K562 (cell line): ENCODE data around the gene PRSS12. TPM values are rescaled to one million over a fixed set of nuclear protein-coding genes. Genes with fewer than 3 reads are reported as not detected.

Source experiments
- BMI1 ChIP-seq: fragments of 150-350 bp; IDR thresholded peaks from 2 replicates; pipeline ENCODE4 v1.6.1; 2014; ENCODE audit warnings: low read length
- PHF8 ChIP-seq: fragments of 200-600 bp; sonication (generic); IDR thresholded peaks from 2 replicates; pipeline ENCODE4 v1.6.1; 2012; ENCODE audit warnings: mixed run types, mild to moderate bottlenecking, inconsistent platforms, low read length, moderate library complexity, borderline replicate concordance
- ZBED1 ChIP-seq: IDR thresholded peaks from 2 replicates; pipeline ENCODE4 v1.6.1; 2014
- polyA plus RNA-seq, 8 experiments: library from polyadenylated mRNA; depleted of rRNA in 4 of 8; stranded (reverse) in 5 of 8; unstranded in 3 of 8; fragments of >200 nt; fragmentation: Nextera tagmentation in 2 of 8; fragmentation: Illumina TruSeq in 1 of 8; extraction: Ambion mirVana in 2 of 8; extraction: Trizol in 1 of 8; gene quantifications; 2 replicates each; pipeline versions ENCODE4 v1.2.1 to v1.2.3, GENCODE V29; 2011 to 2014; ENCODE audit warnings: inconsistent platforms in 1 of 8, missing spikeins in 1 of 8
- total RNA-seq, 7 experiments: library from RNA; depleted of rRNA in 6 of 7; stranded (reverse); fragments of >200 nt in 6 of 7; fragmentation: Illumina TruSeq in 2 of 7; extraction: Trizol in 2 of 7; gene quantifications; 2 replicates each; pipeline versions ENCODE4 v1.2.1 to v1.2.3, GENCODE V29; 2011 to 2021; ENCODE audit warnings: low replicate concordance in 1 of 7
- TF ChIP-seq, protein P1 (sequence below), 2 experiments: fragments of 450-650 bp; formaldehyde crosslinking in 1 of 2; IDR thresholded peaks; 2 replicates each; pipeline versions ENCODE4 v1.4.0 to v1.6.1; 2014 to 2020; ENCODE audit warnings: mild to moderate bottlenecking in 2 of 2, borderline replicate concordance in 1 of 2, low read depth in 1 of 2
- TF ChIP-seq, protein P2 (sequence below), 2 experiments: fragments of 450-650 bp; IDR thresholded peaks; 2 replicates each; pipeline ENCODE4 v1.6.1; 2016
- TF ChIP-seq, protein P3 (sequence below): IDR thresholded peaks from 2 replicates; pipeline ENCODE4 v1.6.1; 2011; ENCODE audit not compliant: insufficient read length; ENCODE audit errors: extremely low read depth
- TF ChIP-seq, protein P4 (sequence below): IDR thresholded peaks from 2 replicates; pipeline ENCODE4 v1.6.1; 2016; ENCODE audit warnings: missing genetic modification characterization, missing compliant biosample characterization
- TF ChIP-seq, protein P5 (sequence below): sonication (generic); formaldehyde crosslinking; IDR thresholded peaks from 2 replicates; pipeline ENCODE4 v1.8.0; 2022; ENCODE audit warnings: missing genetic modification reagents, mild to moderate bottlenecking, moderate library complexity, borderline replicate concordance
- TF ChIP-seq, protein P6 (sequence below): sonication (generic); formaldehyde crosslinking; IDR thresholded peaks from 2 replicates; pipeline ENCODE4 v1.8.1; 2023; ENCODE audit warnings: mild to moderate bottlenecking, missing genetic modification reagents

Gene PRSS12
- total and polyA plus RNA-seq, 9 of the 15 experiments (the other 6 are each of a cell fraction or from before 2014, with no cell fraction given), result 0.06 to 0.11 (median 0.09) TPM; not detected in 6

DNA sequence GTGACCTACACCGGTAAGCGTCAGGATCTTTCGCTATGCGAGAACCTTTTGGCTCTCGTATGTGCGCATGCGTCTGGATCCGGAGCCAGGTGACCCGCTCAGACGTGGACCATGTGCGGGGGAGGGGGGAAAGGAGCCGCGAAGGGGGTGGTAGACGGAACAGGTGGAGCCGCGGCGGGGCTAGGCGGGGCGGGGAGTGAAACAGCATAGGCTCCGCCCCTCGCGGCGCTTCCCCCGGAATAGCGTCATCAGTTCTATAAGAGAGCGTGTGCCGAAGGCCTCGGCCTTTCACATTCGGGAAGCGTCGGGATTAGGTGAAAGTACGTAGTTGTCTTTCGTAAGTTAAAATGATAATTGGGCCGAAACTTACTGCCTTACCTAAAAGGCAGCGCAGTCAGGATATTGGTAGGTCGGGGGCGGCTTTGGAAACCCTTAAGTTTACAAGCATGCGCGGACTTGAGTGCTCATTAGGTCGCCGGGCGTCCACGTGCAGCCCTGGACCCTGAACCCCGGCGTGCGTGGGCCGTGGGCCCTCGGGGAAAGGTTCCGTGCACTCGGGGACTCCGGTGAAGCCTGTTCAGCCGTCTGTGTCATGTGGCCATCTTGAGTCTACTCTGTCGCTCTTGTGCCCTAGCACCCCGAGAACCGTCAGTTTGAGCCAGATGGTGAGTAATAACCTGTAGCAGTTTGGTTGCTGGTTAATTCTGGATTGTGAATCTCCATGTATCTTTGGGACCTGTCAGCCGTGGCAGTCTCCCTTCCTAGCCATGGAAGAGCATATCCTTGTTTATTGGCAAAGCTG, 74.1 kb downstream of the PRSS12 start (continued):
- TF ChIP-seq, protein P1, sequence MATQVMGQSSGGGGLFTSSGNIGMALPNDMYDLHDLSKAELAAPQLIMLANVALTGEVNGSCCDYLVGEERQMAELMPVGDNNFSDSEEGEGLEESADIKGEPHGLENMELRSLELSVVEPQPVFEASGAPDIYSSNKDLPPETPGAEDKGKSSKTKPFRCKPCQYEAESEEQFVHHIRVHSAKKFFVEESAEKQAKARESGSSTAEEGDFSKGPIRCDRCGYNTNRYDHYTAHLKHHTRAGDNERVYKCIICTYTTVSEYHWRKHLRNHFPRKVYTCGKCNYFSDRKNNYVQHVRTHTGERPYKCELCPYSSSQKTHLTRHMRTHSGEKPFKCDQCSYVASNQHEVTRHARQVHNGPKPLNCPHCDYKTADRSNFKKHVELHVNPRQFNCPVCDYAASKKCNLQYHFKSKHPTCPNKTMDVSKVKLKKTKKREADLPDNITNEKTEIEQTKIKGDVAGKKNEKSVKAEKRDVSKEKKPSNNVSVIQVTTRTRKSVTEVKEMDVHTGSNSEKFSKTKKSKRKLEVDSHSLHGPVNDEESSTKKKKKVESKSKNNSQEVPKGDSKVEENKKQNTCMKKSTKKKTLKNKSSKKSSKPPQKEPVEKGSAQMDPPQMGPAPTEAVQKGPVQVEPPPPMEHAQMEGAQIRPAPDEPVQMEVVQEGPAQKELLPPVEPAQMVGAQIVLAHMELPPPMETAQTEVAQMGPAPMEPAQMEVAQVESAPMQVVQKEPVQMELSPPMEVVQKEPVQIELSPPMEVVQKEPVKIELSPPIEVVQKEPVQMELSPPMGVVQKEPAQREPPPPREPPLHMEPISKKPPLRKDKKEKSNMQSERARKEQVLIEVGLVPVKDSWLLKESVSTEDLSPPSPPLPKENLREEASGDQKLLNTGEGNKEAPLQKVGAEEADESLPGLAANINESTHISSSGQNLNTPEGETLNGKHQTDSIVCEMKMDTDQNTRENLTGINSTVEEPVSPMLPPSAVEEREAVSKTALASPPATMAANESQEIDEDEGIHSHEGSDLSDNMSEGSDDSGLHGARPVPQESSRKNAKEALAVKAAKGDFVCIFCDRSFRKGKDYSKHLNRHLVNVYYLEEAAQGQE (IDR thresholded peaks at IDR 0.05; ENCODE audit: borderline replicate concordance), result peak; percentile 22; the same call in 1 of the 2 replicates
- TF ChIP-seq, protein P1 (CRISPR knock-in tag; IDR thresholded peaks at IDR 0.05; ENCODE audit: low read depth), result 0 out of 2 replicates have a peak, but pooled peaks have one; percentile 26
- TF ChIP-seq, protein P2, sequence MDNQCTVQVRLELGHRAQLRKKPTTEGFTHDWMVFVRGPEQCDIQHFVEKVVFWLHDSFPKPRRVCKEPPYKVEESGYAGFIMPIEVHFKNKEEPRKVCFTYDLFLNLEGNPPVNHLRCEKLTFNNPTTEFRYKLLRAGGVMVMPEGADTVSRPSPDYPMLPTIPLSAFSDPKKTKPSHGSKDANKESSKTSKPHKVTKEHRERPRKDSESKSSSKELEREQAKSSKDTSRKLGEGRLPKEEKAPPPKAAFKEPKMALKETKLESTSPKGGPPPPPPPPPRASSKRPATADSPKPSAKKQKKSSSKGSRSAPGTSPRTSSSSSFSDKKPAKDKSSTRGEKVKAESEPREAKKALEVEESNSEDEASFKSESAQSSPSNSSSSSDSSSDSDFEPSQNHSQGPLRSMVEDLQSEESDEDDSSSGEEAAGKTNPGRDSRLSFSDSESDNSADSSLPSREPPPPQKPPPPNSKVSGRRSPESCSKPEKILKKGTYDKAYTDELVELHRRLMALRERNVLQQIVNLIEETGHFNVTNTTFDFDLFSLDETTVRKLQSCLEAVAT (IDR thresholded peaks at IDR 0.05), result peak; percentile 61 to 74; a peak in 3 of 4 replicates
- TF ChIP-seq, protein P3, sequence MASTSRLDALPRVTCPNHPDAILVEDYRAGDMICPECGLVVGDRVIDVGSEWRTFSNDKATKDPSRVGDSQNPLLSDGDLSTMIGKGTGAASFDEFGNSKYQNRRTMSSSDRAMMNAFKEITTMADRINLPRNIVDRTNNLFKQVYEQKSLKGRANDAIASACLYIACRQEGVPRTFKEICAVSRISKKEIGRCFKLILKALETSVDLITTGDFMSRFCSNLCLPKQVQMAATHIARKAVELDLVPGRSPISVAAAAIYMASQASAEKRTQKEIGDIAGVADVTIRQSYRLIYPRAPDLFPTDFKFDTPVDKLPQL, result peak; percentile 68
- TF ChIP-seq ZBED1 (0 out of 2 replicates have a peak, but pooled peaks have one; percentile 27), PHF8 (peak; percentile 99), BMI1 (no peak)
- TF ChIP-seq, protein P4, sequence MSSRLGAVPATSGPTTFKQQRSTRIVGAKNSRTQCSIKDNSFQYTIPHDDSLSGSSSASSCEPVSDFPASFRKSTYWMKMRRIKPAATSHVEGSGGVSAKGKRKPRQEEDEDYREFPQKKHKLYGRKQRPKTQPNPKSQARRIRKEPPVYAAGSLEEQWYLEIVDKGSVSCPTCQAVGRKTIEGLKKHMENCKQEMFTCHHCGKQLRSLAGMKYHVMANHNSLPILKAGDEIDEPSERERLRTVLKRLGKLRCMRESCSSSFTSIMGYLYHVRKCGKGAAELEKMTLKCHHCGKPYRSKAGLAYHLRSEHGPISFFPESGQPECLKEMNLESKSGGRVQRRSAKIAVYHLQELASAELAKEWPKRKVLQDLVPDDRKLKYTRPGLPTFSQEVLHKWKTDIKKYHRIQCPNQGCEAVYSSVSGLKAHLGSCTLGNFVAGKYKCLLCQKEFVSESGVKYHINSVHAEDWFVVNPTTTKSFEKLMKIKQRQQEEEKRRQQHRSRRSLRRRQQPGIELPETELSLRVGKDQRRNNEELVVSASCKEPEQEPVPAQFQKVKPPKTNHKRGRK, result no peak
- TF ChIP-seq, protein P5, sequence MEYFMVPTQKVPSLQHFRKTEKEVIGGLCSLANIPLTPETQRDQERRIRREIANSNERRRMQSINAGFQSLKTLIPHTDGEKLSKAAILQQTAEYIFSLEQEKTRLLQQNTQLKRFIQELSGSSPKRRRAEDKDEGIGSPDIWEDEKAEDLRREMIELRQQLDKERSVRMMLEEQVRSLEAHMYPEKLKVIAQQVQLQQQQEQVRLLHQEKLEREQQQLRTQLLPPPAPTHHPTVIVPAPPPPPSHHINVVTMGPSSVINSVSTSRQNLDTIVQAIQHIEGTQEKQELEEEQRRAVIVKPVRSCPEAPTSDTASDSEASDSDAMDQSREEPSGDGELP (CRISPR knock-in tag), result peak; percentile 97
- TF ChIP-seq, protein P6, sequence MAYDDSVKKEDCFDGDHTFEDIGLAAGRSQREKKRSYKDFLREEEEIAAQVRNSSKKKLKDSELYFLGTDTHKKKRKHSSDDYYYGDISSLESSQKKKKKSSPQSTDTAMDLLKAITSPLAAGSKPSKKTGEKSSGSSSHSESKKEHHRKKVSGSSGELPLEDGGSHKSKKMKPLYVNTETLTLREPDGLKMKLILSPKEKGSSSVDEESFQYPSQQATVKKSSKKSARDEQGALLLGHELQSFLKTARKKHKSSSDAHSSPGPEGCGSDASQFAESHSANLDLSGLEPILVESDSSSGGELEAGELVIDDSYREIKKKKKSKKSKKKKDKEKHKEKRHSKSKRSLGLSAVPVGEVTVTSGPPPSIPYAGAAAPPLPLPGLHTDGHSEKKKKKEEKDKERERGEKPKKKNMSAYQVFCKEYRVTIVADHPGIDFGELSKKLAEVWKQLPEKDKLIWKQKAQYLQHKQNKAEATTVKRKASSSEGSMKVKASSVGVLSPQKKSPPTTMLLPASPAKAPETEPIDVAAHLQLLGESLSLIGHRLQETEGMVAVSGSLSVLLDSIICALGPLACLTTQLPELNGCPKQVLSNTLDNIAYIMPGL (CRISPR knock-in tag), result peak; percentile 86; the same call in 1 of the 2 replicates
